ENCODE results near the gene AP1G2. TPM values are rescaled to one million over a fixed set of nuclear protein-coding genes. Genes with fewer than 3 reads are reported as not detected.

Gene AP1G2
- total and polyA plus RNA-seq, 8 donors, result 39.1 to 531 (median 189) TPM

DNA sequence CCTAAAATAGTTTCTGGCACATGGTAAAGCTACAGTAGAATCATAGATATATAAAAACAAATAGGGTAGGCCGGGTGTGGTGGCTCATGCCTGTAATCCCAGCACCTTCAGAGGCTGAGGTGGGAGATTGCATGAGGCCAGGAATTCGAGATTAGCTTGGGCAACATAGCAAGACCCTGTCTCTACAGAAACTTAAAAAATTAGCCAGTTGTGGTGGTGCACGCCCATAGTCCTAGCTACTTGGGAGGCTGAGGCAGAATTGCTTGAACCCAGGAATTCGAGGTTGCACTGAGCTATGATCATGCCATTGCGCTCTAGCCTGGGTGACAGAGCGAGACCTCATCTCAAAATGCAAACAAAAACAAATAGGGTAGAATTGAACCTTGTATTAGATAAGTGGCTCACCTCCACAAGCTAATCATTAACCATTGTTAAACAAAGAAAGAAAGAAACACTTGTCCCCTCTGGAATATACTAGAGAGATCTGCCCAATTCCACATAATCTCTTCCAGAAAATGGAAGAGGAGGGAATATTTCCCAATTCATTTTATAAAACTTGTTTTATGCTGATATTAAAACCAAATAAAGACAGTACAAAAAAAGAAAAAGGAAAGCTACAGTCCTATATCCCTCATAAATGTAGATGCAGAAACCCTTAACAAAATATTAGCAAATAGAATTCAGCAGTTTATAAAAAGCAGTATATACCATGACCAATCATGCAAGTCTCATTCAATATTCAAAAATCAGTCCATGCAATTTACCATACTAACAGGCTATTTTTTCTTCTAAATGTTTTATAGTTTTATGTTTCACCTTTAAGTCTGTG, 45.9 kb upstream of the AP1G2 start:
- Histone ChIP-seq H3K27me3 (no peaks in the 10 kb centered on the region), H3K36me3 (no peaks in the 10 kb centered on the region), H3K4me1 (peaks cover 38 to 52% (median 45%) of the 10 kb centered on the region in 4 donors), H3K27ac (peak overlapping the region; percentile 60 to 87 (median 71)), H3K9me3 (no peaks in the 10 kb centered on the region), H3K4me3 (no peak overlapping the region)
- intact Hi-C loops (cut with DNase I; ENCODE audit: low total_unique reads), result no loop called here
- WGBS, 5 donors, result 35 to 59% (median 48%) methylated on average over 6 of the region's 6 CpGs
- TF ChIP-seq EP300 (IDR thresholded peaks at IDR 0.05) (no peak), POLR2AphosphoS5 (IDR thresholded peaks at IDR 0.05) (no peak), POLR2A (IDR thresholded peaks at IDR 0.05) (no peak)
- TF ChIP-seq, protein P1, sequence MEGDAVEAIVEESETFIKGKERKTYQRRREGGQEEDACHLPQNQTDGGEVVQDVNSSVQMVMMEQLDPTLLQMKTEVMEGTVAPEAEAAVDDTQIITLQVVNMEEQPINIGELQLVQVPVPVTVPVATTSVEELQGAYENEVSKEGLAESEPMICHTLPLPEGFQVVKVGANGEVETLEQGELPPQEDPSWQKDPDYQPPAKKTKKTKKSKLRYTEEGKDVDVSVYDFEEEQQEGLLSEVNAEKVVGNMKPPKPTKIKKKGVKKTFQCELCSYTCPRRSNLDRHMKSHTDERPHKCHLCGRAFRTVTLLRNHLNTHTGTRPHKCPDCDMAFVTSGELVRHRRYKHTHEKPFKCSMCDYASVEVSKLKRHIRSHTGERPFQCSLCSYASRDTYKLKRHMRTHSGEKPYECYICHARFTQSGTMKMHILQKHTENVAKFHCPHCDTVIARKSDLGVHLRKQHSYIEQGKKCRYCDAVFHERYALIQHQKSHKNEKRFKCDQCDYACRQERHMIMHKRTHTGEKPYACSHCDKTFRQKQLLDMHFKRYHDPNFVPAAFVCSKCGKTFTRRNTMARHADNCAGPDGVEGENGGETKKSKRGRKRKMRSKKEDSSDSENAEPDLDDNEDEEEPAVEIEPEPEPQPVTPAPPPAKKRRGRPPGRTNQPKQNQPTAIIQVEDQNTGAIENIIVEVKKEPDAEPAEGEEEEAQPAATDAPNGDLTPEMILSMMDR (IDR thresholded peaks at IDR 0.05), result no peak
- peak in 1 of 2 donors; percentile 76 for DNase-seq

DNA sequence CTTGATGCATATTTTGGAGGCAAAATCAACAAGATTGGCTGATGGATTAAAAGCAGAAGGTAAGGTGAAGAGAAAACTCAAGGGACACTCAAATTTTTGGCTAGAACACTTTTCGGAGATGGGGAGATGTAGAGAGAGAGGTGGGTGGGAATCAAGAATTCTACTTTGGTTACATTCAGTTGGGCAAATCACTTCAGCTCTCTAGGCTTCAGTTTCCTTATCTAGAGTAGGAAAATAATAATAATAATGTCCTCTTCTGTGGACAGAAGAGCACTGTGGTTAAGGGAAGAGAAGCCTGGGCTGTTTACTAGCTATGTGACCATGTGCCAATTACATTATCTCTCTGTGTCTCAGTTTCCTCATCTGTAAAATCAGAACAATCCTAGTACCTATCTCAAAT, 45.2 kb upstream of the AP1G2 start:
- no peak for DNase-seq
- no peak overlapping the region for H3K4me3 ChIP-seq
- no peak for TF ChIP-seq POLR2AphosphoS5 (IDR thresholded peaks at IDR 0.05)
- TF ChIP-seq EP300 (IDR thresholded peaks at IDR 0.05), result no peak
- TF ChIP-seq, protein P1 (IDR thresholded peaks at IDR 0.05), result no peak
- TF ChIP-seq POLR2A (IDR thresholded peaks at IDR 0.05), result no peak
- intact Hi-C loops (cut with DNase I; ENCODE audit: low total_unique reads), result no loop called here
- H3K27me3 ChIP-seq, result no peaks in the 10 kb centered on the region
- H3K4me1 ChIP-seq, result peaks cover 42 to 52% (median 46%) of the 10 kb centered on the region in 4 donors
- no peaks in the 10 kb centered on the region for H3K9me3 ChIP-seq
- H3K27ac ChIP-seq, result peak overlapping the region; percentile 69 to 87 (median 79)
- 86 to 97% (median 92%) methylated on average over 1 of the region's 1 CpG for WGBS, 5 donors
- no peaks in the 10 kb centered on the region for H3K36me3 ChIP-seq

DNA sequence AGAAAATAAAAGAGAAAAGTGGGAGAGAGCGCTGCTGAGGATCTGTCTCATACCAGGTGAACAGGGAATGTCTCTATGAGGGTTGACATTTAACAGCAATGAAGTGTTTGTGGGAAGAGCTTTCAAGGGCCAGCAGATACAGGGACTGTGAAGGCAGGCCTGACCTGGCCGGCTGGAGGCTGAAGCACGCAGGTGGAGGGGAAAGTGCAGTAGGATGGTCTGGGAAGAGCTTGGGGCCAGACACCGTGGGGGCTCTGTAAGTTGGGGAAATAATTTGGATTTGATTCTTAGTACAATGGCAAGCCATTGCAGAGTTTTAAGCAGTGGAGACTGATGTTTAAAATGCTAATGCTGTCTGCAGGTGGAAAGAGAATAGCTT, 44.8 kb upstream of the AP1G2 start:
- WGBS, 5 donors, result 43 to 56% (median 55%) methylated on average over 4 of the region's 4 CpGs
- peak overlapping the region; percentile 69 to 87 (median 79) for H3K27ac ChIP-seq
- no peak for TF ChIP-seq POLR2A (IDR thresholded peaks at IDR 0.05)
- TF ChIP-seq POLR2AphosphoS5 (IDR thresholded peaks at IDR 0.05), result no peak
- TF ChIP-seq EP300 (IDR thresholded peaks at IDR 0.05), result no peak
- TF ChIP-seq, protein P1 (IDR thresholded peaks at IDR 0.05), result no peak

DNA sequence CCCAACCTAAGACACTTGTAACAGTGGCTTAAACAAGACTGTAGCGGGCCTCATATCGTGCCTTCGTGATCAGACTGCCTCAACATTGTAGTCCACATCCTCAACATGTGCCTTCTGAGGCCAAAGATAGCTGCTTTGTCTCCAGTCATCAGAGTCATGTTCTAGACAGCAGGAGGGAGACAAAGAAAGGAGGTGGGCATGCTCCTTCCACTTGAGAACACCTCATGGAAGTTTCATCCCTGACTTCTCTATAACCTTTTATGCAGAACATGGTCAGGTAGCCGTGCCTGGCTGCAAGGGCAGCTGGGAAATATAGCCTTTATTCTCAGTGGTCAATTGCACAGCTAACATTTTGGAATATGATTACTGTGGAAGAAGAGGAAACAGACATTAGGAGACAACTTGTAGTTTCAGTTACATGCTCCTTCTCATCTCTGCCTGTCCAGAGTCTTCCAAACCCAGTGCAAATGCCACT, 43.3 kb upstream of the AP1G2 start:
- Histone ChIP-seq H3K27ac (peak overlapping the region; percentile 69 to 87 (median 80)), H3K4me1 (peaks cover 45 to 52% (median 48%) of the 10 kb centered on the region in 4 donors), H3K36me3 (no peaks in the 10 kb centered on the region), H3K27me3 (no peaks in the 10 kb centered on the region), H3K4me3 (no peak overlapping the region), H3K9me3 (no peaks in the 10 kb centered on the region)
- WGBS, 5 donors, result 46 to 58% (median 51%) methylated on average over 4 of the region's 4 CpGs
- DNase-seq, result no peak
- intact Hi-C loops (cut with DNase I; ENCODE audit: low total_unique reads), result no loop called here
- TF ChIP-seq EP300 (IDR thresholded peaks at IDR 0.05) (no peak), POLR2A (IDR thresholded peaks at IDR 0.05) (no peak), POLR2AphosphoS5 (IDR thresholded peaks at IDR 0.05) (no peak)
- TF ChIP-seq, protein P1 (IDR thresholded peaks at IDR 0.05), result no peak

More for the DNA sequence above, 44.8 kb upstream of the AP1G2 start:
- no peaks in the 10 kb centered on the region for H3K36me3 ChIP-seq
- H3K4me3 ChIP-seq, result no peak overlapping the region
- H3K27me3 ChIP-seq, result no peaks in the 10 kb centered on the region
- no peak for DNase-seq
- peaks cover 45 to 52% (median 47%) of the 10 kb centered on the region in 4 donors for H3K4me1 ChIP-seq
- H3K9me3 ChIP-seq, result no peaks in the 10 kb centered on the region
- intact Hi-C loops (cut with DNase I; ENCODE audit: low total_unique reads), result no loop called here
